Measurements from ENCODE around the gene LRRIQ4.

DNA sequence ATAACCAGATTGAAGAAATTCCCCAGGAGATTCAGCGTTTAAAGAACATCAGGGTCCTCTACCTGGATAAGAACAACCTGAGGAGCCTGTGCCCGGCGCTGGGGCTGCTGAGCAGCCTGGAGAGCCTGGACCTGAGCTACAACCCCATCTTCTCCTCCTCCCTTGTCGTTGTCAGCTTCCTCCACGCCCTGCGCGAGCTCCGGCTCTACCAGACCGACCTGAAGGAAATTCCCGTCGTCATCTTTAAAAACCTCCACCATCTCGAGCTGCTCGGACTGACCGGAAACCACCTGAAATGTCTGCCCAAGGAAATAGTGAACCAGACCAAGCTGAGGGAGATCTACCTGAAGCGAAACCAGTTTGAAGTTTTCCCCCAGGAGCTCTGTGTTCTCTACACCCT, 9.4 kb downstream of the LRRIQ4 start:
- TF ChIP-seq SP2 (tag by site-specific recombination; IDR thresholded peaks at IDR 0.05) (no peak), ZNF654 (tag by site-specific recombination; IDR thresholded peaks at IDR 0.05; ENCODE audit: low read depth) (no peak), CTCF (tag by site-specific recombination; IDR thresholded peaks at IDR 0.05) (no peak), YY1 (tag by site-specific recombination; IDR thresholded peaks at IDR 0.05) (no peak), ZNF707 (tag by site-specific recombination; IDR thresholded peaks at IDR 0.05) (no peak), ATF2 (tag by site-specific recombination; IDR thresholded peaks at IDR 0.05; ENCODE audit: low read depth) (no peak), TCF7L2 (IDR thresholded peaks at IDR 0.05; ENCODE audit: borderline replicate concordance, low read depth, low read length) (no peak), ZNF350 (tag by site-specific recombination; IDR thresholded peaks at IDR 0.05) (no peak), ZNF501 (tag by site-specific recombination; IDR thresholded peaks at IDR 0.05) (no peak), ZEB2 (tag by site-specific recombination; IDR thresholded peaks at IDR 0.05) (no peak), ZNF664 (tag by site-specific recombination; IDR thresholded peaks at IDR 0.05) (no peak)
- TF ChIP-seq, protein P1, sequence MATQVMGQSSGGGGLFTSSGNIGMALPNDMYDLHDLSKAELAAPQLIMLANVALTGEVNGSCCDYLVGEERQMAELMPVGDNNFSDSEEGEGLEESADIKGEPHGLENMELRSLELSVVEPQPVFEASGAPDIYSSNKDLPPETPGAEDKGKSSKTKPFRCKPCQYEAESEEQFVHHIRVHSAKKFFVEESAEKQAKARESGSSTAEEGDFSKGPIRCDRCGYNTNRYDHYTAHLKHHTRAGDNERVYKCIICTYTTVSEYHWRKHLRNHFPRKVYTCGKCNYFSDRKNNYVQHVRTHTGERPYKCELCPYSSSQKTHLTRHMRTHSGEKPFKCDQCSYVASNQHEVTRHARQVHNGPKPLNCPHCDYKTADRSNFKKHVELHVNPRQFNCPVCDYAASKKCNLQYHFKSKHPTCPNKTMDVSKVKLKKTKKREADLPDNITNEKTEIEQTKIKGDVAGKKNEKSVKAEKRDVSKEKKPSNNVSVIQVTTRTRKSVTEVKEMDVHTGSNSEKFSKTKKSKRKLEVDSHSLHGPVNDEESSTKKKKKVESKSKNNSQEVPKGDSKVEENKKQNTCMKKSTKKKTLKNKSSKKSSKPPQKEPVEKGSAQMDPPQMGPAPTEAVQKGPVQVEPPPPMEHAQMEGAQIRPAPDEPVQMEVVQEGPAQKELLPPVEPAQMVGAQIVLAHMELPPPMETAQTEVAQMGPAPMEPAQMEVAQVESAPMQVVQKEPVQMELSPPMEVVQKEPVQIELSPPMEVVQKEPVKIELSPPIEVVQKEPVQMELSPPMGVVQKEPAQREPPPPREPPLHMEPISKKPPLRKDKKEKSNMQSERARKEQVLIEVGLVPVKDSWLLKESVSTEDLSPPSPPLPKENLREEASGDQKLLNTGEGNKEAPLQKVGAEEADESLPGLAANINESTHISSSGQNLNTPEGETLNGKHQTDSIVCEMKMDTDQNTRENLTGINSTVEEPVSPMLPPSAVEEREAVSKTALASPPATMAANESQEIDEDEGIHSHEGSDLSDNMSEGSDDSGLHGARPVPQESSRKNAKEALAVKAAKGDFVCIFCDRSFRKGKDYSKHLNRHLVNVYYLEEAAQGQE (tag by site-specific recombination; IDR thresholded peaks at IDR 0.05): no peak

Data from HEK293 (cell line).